DOHH2 (cell line): ENCODE results near the gene PTP4A2.

Experiments
- CTCF ChIP-seq: fragments of 200-600 bp; sonication (generic); IDR thresholded peaks from one replicate; pipeline ENCODE4 v1.5.1; 2014; ENCODE audit warnings: antibody characterized with exemption, mild to moderate bottlenecking, low read depth, low read length; ENCODE audit not compliant: poor library complexity, severe bottlenecking
- EZH2phosphoT487 ChIP-seq: fragments of 200-600 bp; sonication (generic); IDR thresholded peaks from 2 replicates; pipeline ENCODE4 v1.6.1; 2017; ENCODE audit warnings: borderline replicate concordance, mild to moderate bottlenecking, antibody characterized with exemption, low read length, moderate library complexity, mixed read lengths

GRCh38 chr1:31920956-31921355 is 17.2 kb downstream of the PTP4A2 start:
- TF ChIP-seq CTCF (no peak), EZH2phosphoT487 (no peak)
